SK-N-SH (cell line): ENCODE results near the gene AIF1. TPM values are rescaled to one million over a fixed set of nuclear protein-coding genes. Genes with fewer than 3 reads are reported as not detected.

Source experiments
- CTCF ChIA-PET: fragments of 300-600, 350-600 bp; formaldehyde crosslinking; extraction: SDS; loops from one replicate; lab custom pipeline; 2021; lab: Yijun Ruan, JAX
- POLR2A ChIA-PET: fragments of 350-600 bp; sonication (Branson Sonifier 250); formaldehyde crosslinking; extraction: SDS; loops from one replicate; lab custom pipeline; 2020; ENCODE audit warnings: antibody characterized with exemption, inconsistent platforms; lab: Yijun Ruan, JAX
- DNase-seq: peaks from one replicate; pipeline ENCODE4 v3.0.0; 2012
- H2AFZ ChIP-seq: fragments of 200-600 bp; sonication (generic); 2 replicates; pipeline ENCODE4 v1.8.1; 2016; ENCODE audit warnings: antibody characterized with exemption, mild to moderate bottlenecking, low read depth
- H3F3A ChIP-seq: fragments of 200-600 bp; sonication (generic); replicated peaks from 2 replicates; pipeline ENCODE3; 2016; ENCODE audit warnings: antibody characterized with exemption, mild to moderate bottlenecking; ENCODE audit not compliant: insufficient read depth
- H3K27ac ChIP-seq, 2 experiments: fragments of 200-500 bp in 1 of 2; fragments of 200-600 bp in 1 of 2; sonication (Bioruptor generic) in 1 of 2; sonication (generic), shearing (Covaris generic) in 1 of 2; 2 replicates each; pipeline versions ENCODE4 v1.5.1 to v1.6.1; 2014 to 2016; ENCODE audit warnings: low read depth in 2 of 2, inconsistent platforms in 1 of 2, low read length in 1 of 2, mild to moderate bottlenecking in 1 of 2, mixed read lengths in 1 of 2
- H3K27me3 ChIP-seq: fragments of 200-600 bp; sonication (generic), shearing (Covaris generic); 2 replicates; pipeline ENCODE4 v1.6.1; 2016; ENCODE audit warnings: mixed run types; ENCODE audit not compliant: insufficient read depth
- H3K36me3 ChIP-seq, 2 experiments: fragments of 200-500 bp in 1 of 2; fragments of 200-600 bp in 1 of 2; sonication (Bioruptor generic) in 1 of 2; sonication (generic) in 1 of 2; replicated peaks in 1 of 2; 2 replicates each; pipeline versions ENCODE3 to v1.5.1; 2014 to 2016; ENCODE audit warnings: low read length in 1 of 2, mild to moderate bottlenecking in 1 of 2; ENCODE audit not compliant: insufficient read depth in 2 of 2, control insufficient read depth in 1 of 2
- H3K4me1 ChIP-seq, 2 experiments: fragments of 200-500 bp in 1 of 2; fragments of 200-600 bp in 1 of 2; sonication (Bioruptor generic) in 1 of 2; sonication (generic), shearing (Covaris generic) in 1 of 2; 2 replicates each; pipeline versions ENCODE4 v1.5.1 to v1.6.1; 2014 to 2016; ENCODE audit warnings: low read depth in 1 of 2, low read length in 1 of 2, mixed run types in 1 of 2; ENCODE audit not compliant: insufficient read depth in 2 of 2, control insufficient read depth in 1 of 2
- H3K4me2 ChIP-seq: fragments of 200-600 bp; sonication (generic), shearing (Covaris generic); 2 replicates; pipeline ENCODE4 v1.6.1; 2017; ENCODE audit warnings: mixed run types
- H3K4me3 ChIP-seq, 2 experiments: fragments of 200-500 bp in 1 of 2; fragments of 200-600 bp in 1 of 2; sonication (Bioruptor generic) in 1 of 2; sonication (generic), shearing (Covaris generic) in 1 of 2; 2 replicates each; pipeline versions ENCODE4 v1.5.1 to v1.8.1; 2014 to 2016; ENCODE audit warnings: low read depth in 2 of 2, inconsistent platforms in 1 of 2, low read length in 1 of 2, mild to moderate bottlenecking in 1 of 2, mixed read lengths in 1 of 2, moderate library complexity in 1 of 2
- H3K79me2 ChIP-seq: fragments of 200-600 bp; sonication (generic); 2 replicates; pipeline ENCODE4 v1.8.1; 2017; ENCODE audit warnings: mild to moderate bottlenecking; ENCODE audit not compliant: insufficient read depth
- H3K9ac ChIP-seq: fragments of 200-600 bp; sonication (generic); 2 replicates; pipeline ENCODE4 v1.6.1; 2017; ENCODE audit warnings: mixed run types
- H3K9me2 ChIP-seq: fragments of 200-600 bp; sonication (generic); 2 replicates; pipeline ENCODE4 v1.6.1; 2017; ENCODE audit warnings: mixed run types
- H3K9me3 ChIP-seq: fragments of 200-600 bp; sonication (generic); 2 replicates; pipeline ENCODE4 v1.6.1; 2017; ENCODE audit warnings: mixed run types, mild to moderate bottlenecking, moderate library complexity
- H4K20me1 ChIP-seq: fragments of 200-600 bp; sonication (generic); 2 replicates; pipeline ENCODE4 v1.6.1; 2017; ENCODE audit warnings: mild to moderate bottlenecking, mixed run types; ENCODE audit not compliant: insufficient read depth
- CHD2 ChIP-seq: fragments of 150-350 bp; IDR thresholded peaks from 2 replicates; pipeline ENCODE4 v1.6.1; 2018; ENCODE audit warnings: low read length; ENCODE audit not compliant: partially characterized antibody
- EZH2phosphoT487 ChIP-seq: fragments of 200-600 bp; sonication (generic); IDR thresholded peaks from 2 replicates; pipeline ENCODE4 v1.6.1; 2017; ENCODE audit warnings: low read depth, mixed run types, mild to moderate bottlenecking, antibody characterized with exemption, moderate library complexity, borderline replicate concordance
- FOXJ3 ChIP-seq: sonication (generic); formaldehyde crosslinking; IDR thresholded peaks from 2 replicates; pipeline ENCODE4 v1.5.1; 2020; ENCODE audit warnings: mild to moderate bottlenecking, missing genetic modification reagents
- JUND ChIP-seq: IDR thresholded peaks from 2 replicates; pipeline ENCODE4 v1.4.0; 2012
- MXI1 ChIP-seq: IDR thresholded peaks from 2 replicates; pipeline ENCODE4 v1.6.1; 2012; ENCODE audit warnings: mild to moderate bottlenecking, low read depth, low read length, improper control_type of control experiment
- NFIC ChIP-seq: IDR thresholded peaks from 2 replicates; pipeline ENCODE4 v1.4.0; 2012; ENCODE audit warnings: borderline replicate concordance
- RAD21 ChIP-seq: IDR thresholded peaks from 2 replicates; pipeline ENCODE4 v1.6.1; 2012; ENCODE audit warnings: mild to moderate bottlenecking, low read length
- RCOR1 ChIP-seq: fragments of 150-350 bp; IDR thresholded peaks from 2 replicates; pipeline ENCODE4 v1.6.1; 2017; ENCODE audit warnings: antibody characterized with exemption, low read length
- RFX5 ChIP-seq: IDR thresholded peaks from 2 replicates; pipeline ENCODE4 v1.6.1; 2012; ENCODE audit warnings: mild to moderate bottlenecking, improper control_type of control experiment, low read length
- USF1 ChIP-seq: IDR thresholded peaks from 2 replicates; pipeline ENCODE4 v1.4.0; 2012; ENCODE audit warnings: low read depth, borderline replicate concordance
- USF2 ChIP-seq: fragments of 150-350 bp; IDR thresholded peaks from 2 replicates; pipeline ENCODE4 v1.6.1; 2017; ENCODE audit warnings: antibody characterized with exemption, low read length, low read depth, borderline replicate concordance
- YY1 ChIP-seq: IDR thresholded peaks from 2 replicates; pipeline ENCODE4 v1.4.0; 2012; ENCODE audit warnings: low read depth, mild to moderate bottlenecking
- WGBS: methylation state at CpG from one replicate; pipeline ENCODE4 v1.1.6; 2017; ENCODE audit warnings: low lambda C conversion rate; 5-methylcytosine and 5-hydroxymethylcytosine counted together
- polyA plus RNA-seq, 3 experiments: library from polyadenylated mRNA; depleted of rRNA; stranded (reverse); fragments of >200 nt; gene quantifications; 2 replicates each; pipeline ENCODE4 v1.2.3, GENCODE V29; 2012
- TF ChIP-seq, protein P1 (sequence below): IDR thresholded peaks from 2 replicates; pipeline ENCODE4 v1.4.0; 2012; ENCODE audit warnings: low read depth, borderline replicate concordance

Gene AIF1
- polyA plus RNA-seq, 1 of the 3 experiments (the other 2 are of a cell fraction): not detected

- H3K4me1 ChIP-seq: peaks cover 17 to 27% of the 10 kb centered on the region in 2 experiments
- H3K27me3 ChIP-seq: no peaks in the 10 kb centered on the region
- no peak overlapping the region for H3K9ac ChIP-seq
- peaks cover 5 to 10% of the 10 kb centered on the region in 2 experiments for H3K36me3 ChIP-seq
- ChIA-PET CTCF (interaction anchor here (0.7 to 1.2 kb wide), 2 partner anchors 10 to 109 kb away, joined by 3 read pairs; partner anchors contain the start of genes ATP6V1G2 and GPANK1), POLR2A (interaction anchor here (1.0 kb wide), 1 partner anchor 229 kb away, joined by 3 read pairs; no protein-coding TSS in a partner anchor)
- peaks cover 24% of the 10 kb centered on the region for H3F3A ChIP-seq
- no peak overlapping the region for H2AFZ ChIP-seq
- H3K9me2 ChIP-seq: no peaks in the 10 kb centered on the region
- no peak overlapping the region for H3K27ac ChIP-seq
- no peak overlapping the region for H3K4me3 ChIP-seq
- TF ChIP-seq USF1: no peak
- TF ChIP-seq YY1: no peak
- TF ChIP-seq, protein P1, sequence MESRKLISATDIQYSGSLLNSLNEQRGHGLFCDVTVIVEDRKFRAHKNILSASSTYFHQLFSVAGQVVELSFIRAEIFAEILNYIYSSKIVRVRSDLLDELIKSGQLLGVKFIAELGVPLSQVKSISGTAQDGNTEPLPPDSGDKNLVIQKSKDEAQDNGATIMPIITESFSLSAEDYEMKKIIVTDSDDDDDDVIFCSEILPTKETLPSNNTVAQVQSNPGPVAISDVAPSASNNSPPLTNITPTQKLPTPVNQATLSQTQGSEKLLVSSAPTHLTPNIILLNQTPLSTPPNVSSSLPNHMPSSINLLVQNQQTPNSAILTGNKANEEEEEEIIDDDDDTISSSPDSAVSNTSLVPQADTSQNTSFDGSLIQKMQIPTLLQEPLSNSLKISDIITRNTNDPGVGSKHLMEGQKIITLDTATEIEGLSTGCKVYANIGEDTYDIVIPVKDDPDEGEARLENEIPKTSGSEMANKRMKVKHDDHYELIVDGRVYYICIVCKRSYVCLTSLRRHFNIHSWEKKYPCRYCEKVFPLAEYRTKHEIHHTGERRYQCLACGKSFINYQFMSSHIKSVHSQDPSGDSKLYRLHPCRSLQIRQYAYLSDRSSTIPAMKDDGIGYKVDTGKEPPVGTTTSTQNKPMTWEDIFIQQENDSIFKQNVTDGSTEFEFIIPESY: no peak
- TF ChIP-seq RFX5: no peak
- no peak for TF ChIP-seq CHD2
- TF ChIP-seq MXI1: no peak
- no peak for TF ChIP-seq EZH2phosphoT487
- TF ChIP-seq FOXJ3 (CRISPR knock-in tag): no peak
- no peak for TF ChIP-seq USF2
- no peak for TF ChIP-seq NFIC
- TF ChIP-seq RCOR1: no peak
- TF ChIP-seq JUND: no peak
- TF ChIP-seq RAD21: no peak
- 88% methylated on average over 8 of the region's 8 CpGs for WGBS
- DNase-seq: no peak
- peaks cover 8% of the 10 kb centered on the region; the same call in 1 of the 2 replicates for H4K20me1 ChIP-seq
- peaks cover 83% of the 10 kb centered on the region for H3K79me2 ChIP-seq
- H3K9me3 ChIP-seq: no peaks in the 10 kb centered on the region
- H3K4me2 ChIP-seq: no peak overlapping the region
Measured at GRCh38 chr6:31654574-31655348, 39.7 kb downstream of the AIF1 start.
